Limb (tissue), 2 donors: Measurements from ENCODE around the gene CD48.
A peak's percentile ranks its signal among the peaks of the same experiment; 100 is the strongest.
"Not testable (repeated sequence)": the region's sequence is repeated elsewhere in the genome, so short reads cannot be mapped to it uniquely, and the experiment has no call there.

Experiments
- DNase-seq, 2 donors: peaks; one replicate each; pipeline ENCODE4 v3.0.0-alpha.2; 2016; ENCODE audit errors: extremely low spot score in 2 of 2

The CD48 gene

DNA sequence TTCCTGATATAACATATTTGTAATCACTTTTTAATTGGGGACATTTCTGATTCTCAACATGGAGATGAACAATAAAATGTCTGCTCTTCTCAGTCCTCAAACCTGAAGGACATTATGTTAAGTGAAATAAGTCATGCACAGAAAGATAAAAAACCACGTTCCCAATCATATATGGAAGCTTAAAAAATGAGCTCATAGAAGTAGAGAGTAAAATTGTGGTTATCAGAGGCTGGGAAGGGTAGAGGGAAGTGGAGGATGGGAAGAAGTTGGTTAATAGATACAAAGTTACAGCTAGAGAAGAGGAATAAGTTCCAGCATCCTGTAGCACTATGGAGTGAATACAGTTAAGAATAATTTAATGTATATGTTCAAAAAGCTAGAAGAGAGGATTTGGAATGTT lies 1.5 kb upstream of the CD48 start:
- no peak for DNase-seq

DNA sequence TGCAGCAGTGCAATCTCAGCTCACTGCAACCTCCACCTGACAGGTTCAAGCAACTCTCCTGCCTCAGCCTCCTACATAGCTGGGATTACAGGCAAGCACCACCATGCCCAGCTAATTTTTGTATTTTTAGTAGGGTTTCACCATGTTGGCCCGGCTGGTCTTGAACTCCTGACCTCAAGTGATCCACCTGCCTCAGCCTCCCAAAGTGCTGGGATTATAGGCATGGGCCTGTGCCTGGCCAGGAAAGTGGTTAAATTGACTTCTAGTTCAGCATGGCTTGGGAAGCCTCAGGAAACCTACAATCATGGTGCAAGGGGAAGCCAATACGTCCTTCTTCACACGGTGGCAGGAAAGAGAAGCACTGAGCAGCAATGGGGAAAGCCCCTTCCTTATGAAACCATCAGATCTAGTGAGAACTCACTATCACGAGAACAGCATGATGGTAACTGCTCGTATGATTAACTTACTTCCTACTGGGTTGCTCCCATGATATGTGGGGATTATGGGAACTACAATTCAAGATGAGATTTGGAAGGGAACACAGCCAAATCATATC lies 981 bp upstream of the CD48 start:
- not testable (repeated sequence) for DNase-seq

DNA sequence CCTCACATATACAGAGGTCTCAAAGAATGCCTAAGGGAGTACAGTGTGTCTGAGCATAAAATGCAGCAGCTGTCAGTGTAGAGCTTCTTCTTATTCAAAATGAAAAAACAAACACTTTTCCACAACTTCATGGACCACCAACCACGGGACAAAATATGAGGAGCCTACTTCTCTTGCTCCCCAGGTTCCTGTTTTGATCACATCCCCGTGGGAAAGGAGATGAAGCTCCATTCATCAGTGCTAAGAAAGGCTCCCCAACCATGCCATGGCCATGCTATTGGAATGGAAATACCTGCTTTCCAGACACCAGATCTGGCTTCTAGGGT lies 383 bp downstream of the CD48 start:
- DNase-seq: no peak

DNA sequence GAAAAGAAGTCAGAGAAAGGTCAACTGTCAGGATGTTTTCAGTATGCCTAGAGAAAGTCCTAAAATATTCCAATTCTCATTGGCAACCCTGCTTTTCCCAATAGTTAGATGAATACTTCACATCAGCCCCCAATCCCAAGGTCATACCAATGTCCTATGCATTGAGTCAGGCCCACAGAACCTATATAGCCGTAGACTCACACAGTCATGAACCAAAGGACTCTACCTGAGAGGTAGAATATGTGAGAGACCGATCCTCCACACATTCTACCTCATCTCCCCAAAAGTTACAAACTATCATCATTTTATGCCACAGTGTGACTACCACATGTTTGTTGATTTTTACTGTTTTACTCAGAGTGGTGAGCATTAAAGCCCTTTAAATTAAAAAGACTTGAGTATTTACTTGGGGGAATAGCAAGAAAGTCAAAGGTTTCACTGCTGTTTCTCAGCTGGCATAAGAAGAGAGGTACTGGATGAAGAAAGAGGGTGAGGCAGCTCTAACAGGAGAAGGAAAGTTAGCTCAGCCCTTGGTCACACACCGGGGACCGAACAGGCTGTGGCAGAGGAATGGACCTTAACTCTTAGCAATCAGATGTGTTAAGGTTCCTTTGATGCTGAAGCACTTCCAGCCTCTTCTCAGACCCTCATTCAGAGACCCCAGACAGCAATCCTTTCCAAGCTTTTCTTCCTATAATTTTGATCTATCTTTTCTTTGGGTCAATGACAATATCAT lies 937 bp downstream of the CD48 start:
- DNase-seq: no peak

DNA sequence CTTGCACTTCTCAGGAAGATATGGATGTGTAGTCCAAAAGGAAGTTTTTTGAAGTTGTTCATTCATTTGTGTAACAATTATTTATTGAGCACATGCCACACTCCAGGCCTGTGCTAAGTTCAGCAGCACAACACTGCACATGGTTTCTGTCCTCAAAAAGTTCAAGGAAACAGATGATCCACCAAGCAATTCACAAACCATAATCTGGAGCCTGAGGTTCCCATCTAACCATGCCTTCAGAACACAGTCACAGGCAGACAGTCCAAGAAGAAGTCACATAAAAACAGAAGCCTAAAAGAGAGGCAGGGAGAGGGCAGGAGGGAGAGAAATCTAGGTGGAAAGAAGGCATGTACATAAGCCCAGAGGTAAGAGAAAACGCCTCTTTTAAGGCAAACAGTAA lies 1.9 kb downstream of the CD48 start:
- no peak for DNase-seq

DNA sequence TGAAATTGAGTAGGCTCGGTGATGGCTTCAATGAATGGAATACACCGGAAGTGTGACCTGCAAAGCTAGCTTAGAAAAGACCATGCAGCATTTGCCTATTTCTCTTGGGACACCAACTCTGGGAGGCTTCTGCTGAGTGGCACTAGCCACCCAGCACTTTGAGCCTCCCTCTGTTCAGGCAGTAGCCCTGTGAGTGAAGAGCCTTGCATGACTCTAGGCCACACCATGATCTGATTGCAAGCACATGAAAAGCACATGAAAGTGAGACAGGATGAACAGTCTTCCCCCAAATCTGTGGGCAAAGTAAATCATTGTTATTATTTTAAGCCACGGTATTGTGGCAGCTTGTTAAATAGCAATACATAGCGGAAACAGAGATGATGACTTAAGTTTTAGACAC lies 2.8 kb downstream of the CD48 start:
- no peak for DNase-seq

DNA sequence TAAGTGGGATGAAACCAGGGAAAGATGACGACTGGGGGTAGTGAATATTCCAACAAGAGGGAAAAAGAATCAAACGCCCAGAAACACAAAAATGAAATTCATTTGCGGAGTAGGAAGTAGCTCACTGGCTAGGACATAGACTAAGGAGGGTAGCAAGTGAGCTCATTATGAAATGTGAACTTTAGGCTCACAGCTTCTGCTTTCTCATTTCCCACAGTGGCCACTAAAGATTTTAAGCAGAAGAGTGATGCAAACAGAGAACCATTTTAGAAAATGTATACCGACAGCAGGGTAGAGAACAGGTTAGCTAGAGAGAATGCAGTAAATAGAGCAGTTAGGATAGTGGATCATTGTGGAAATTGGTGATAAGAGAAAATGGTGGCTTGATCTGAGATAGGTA lies 3.5 kb downstream of the CD48 start:
- no peak for DNase-seq

DNA sequence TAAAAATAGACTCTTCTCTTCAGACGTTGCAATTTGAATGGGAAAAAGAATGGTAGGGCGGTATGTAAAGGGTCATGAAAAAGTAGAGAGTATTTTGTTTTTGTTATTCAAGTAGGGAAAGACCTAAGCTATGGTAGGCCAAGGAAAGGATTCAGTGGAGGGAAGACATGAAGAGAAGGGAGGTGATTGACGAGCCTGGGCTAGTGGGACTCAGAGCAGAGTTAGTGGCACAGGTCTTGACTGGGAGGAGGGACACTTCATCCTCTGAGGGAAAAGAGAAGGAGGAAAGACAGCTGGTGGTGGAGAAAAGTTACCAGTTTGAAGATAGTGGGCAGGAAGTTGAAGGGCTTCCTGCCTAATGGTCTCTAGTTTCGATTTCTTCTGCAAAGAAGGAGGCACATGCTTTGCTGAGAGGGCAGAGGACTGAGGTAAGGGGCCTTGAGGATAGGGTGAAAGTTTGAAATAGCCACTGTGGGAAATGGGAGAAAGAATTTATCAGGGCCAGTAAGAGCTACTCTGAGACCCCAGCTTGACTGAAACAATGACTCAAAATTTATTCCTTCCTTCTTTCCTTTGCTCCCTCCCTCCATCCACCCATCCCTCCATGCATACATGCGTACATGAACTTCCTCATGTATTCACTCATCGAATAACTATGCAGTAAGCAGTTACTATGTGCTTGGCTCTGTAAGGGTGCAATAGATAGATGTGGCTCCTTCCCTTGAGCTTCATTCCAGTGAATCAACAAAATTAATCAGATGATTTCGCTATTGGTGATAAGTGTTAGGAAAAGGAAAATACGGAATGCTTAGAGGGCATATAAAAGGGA lies 4.2 kb downstream of the CD48 start:
- no peak for DNase-seq

DNA sequence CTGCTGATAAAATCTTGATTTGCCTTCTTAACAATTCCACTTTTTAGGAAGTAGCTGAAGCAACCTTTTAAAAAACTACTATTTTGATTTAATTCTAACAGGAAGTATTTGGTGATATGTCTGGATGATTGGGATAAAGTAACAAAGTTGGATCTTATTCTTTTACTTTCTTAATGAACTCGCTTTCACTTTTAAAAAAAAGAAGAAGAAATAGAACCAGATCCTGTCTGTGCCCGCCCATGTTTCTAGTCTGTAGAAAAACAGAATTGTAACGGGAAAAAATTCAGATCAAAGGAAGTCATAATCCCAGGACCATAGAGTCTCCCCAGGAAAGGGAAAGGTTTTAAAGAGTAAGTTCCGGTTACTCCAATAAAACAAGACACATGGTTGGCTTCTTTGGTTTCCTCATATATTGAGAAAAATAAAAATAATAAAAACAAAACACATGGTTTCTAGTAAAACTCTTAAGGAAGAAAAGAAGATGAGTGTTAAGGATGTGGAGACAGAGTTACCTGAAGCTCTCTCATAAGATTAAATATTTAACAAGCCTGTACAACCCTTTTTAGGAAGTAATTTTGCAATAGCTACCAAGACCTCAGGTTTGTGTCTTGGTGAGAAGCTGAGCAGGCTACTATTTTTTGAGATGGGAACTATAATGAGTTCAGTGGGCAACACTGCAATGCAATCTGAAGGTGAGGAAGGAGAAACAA lies 4.9 kb downstream of the CD48 start:
- no peak for DNase-seq

DNA sequence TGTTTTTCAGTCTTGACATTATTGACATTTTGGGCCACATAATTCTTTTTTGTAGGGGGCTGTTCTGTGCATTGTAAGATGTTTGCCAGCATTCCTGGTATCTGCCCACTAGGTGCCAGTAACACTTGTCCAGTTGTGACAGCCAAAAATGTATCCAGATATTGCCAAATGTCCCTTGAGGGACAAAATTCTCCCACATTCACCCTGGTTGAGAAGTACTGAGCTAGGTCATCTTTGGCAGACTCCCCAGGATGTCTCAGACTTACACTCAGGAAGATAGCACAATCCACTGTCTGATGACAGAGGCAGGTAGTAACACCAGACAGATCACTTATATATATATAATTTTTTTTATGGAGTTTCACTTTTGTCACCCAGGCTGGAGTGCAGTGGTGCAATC lies 5.9 kb downstream of the CD48 start:
- no peak for DNase-seq

DNA sequence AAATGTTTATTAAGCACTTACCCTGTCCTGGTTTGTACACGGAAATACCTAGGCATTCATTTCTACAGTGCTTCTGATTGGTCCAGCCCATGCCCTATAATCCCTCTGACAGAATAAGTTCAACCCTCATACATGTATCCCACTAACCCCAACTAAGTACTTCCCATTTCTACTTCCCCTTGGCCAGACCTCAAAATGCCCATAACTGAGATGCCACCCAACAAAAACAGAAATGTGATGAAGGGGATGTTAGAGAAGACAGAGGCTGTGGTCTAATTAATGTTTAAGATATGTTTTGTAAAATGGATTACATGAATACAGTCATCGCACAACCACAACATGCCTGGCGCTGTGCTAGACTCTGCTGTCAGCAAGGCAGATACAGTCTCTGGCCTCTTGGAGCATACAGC lies 6.4 kb downstream of the CD48 start:
- DNase-seq: not testable (repeated sequence)

DNA sequence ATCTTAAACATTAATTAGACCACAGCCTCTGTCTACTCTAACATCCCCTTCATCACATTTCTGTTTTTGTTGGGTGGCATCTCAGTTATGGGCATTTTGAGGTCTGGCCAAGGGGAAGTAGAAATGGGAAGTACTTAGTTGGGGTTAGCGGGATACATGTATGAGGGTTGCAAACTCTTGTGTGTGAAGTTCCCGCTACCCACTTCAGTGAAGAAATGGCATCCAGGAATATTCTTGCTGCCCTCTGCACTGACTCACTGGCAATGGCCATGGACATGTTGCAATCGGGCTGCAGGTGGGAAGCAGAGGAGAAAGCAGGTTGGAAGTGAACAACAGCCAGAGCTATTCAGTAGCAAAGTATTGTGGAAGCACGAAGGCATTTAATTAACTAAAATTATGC lies 7.4 kb downstream of the CD48 start:
- no peak for DNase-seq

DNA sequence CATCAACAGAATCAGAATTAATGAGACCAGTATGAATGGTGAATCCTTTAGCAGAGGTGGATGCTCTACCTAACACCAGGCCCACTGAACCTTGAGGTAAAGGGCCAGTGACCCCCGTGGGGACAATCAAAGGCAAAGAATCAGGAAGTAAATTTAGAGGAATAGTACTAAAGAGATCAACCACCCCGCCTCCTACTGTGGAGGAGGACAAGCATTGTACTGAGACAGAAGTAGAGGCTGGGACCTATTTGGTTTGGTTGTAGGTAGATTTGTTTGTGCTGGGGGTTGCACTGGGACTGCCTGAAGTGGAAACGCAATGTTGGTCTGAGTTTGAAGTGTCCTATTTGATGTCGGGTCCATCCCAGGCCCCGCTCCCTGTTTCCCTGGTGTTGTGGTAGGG lies 9.5 kb downstream of the CD48 start:
- DNase-seq: no peak

DNA sequence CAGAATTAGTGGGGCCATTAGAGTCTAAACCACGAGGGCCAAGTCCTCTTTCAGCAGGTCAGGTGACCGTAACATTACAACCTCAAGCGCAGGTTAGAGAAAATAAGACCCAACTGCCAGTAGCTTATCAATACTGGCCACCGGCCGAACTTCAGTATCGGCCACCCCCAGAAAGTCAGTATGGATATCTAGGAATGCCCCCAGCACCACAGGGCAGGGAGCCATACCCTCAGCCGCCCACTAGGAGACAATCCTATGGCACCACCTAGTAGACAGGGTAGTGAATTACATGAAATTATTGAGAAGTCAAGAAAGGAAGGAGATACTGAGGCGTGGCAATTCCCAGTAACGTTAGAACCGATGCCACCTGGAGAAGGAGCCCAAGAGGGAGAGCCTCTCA lies 19.2 kb downstream of the CD48 start:
- DNase-seq: not testable (repeated sequence)

DNA sequence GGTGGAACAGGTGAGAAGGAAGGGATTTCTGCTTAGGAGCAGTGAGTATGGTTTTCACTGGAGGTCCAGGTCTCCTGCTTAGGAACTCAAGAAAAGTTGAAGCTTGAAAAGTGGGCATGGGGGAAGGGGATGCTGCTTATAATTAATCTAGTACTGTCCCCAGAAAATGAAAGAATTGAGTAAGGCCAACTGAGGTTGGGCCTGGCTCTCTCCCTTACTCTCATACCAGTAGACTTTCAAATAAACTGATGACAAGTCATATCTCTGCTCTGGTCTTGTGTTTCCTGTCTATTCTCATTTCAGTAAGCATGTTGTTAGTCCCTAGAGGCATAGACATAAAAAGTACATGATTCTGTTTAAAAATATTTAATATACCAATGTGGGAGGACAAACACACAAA lies 26.4 kb downstream of the CD48 start:
- no peak for DNase-seq

DNA sequence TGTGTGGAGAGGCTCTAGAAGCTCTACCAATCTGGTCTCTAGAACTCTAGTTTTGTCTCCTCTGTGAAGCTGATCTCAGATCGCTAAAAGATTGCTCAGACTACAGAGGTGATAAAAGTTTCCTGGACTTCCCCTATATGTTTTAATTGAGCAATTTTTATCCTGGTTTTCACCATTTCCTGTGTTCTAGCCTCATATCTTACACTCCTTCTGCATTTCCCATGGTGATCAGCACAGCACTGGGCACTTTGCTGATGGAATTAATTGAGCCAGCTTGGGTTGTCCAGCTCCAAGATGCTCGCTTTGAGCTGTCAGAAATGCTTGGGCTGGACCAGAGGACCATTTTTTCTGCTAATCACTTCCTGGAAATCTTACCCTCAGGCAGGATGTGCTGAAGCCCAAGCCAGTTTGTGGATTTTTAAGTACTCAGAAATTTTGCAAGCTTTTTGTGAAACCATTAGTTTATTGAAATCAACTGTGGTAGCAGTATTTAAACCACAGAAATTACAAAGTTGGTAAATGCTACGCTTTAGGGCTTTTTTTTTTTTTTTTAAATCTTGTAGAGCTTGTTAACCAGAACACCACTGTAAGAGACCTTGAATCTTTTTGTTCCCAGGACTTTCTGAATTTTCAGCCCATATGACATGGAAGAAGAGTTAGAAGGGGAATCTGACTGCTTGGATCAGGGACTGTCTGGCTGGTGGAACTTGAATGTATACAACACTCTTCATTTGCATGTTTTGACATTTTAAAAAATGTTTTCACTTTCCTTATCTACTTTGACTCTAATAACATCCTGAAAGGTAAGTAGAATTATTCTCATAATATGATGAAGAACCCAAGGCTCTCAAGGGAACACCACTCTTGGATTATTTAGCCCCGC lies 28.4 kb downstream of the CD48 start:
- DNase-seq: no peak

DNA sequence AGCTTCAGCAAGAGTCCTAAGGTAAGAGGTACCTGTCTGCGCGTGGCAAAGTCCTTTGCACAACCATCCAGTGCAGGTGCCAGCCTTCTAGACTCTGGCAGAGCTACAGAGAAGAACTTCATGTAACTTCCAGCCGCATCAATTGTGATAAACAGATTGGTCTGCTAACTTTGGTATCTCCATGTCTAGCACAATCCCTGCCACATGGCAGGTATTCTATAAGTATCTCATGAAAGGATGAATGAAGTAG lies 29.8 kb downstream of the CD48 start:
- DNase-seq: no peak

DNA sequence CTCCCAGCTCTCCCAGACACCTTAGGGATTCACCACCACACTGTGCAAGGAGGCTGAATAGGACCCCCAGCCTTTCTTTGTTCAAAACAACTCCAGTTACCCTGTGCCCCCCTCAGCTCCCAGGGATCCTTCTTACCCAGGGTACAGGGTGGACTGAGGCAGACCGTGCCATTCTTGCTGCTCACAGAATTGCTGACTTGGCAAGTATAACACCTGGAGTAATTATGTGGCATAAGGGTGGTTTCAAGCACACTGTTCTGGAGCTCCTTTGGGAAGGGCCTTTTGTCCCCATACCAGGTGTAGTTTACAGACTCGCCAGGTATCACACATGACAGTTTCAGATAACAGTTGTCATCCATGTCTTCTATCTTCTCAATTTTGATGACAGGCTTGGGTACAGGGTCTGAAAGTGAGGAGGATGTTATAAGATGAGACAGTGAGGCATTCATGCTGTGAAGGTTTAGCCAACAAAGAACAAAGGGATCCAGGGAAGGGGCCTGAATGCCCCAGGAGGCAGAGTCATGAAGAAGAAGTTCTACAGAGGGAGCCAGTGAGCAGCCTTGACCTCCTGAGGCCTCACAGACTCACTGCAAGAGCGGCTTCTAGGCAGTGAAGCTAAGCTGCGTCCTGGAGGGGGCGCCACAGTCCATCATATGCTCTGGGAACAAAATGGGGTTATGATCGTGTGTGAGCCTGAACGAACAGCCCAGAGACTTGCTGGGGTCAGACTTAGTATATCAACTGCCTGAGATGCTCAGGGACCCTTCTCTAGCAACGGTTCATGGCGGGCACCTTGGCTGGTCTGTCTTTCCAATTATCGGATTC lies 30.3 kb downstream of the CD48 start:
- peak; percentile 10 to 63 for DNase-seq

DNA sequence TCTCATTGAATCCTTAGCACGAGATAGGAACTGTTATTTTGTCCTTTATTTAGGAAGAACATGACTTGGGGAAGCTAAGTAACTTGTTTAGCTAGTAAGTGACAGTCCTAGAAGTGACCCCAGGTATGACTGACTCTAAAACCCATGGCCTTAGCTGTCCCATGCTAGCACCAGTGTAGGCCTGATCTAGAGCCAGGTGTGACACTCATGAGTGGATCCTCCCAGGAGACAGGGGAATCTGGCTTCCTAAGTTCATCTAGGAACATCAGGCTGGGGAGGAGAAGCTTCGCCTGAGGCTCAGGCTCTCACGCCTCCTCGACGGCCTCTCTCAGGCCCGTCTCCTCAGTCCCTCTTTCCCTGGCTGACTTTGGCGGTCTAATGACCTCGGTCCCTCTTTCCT lies 31.2 kb downstream of the CD48 start:
- no peak for DNase-seq

DNA sequence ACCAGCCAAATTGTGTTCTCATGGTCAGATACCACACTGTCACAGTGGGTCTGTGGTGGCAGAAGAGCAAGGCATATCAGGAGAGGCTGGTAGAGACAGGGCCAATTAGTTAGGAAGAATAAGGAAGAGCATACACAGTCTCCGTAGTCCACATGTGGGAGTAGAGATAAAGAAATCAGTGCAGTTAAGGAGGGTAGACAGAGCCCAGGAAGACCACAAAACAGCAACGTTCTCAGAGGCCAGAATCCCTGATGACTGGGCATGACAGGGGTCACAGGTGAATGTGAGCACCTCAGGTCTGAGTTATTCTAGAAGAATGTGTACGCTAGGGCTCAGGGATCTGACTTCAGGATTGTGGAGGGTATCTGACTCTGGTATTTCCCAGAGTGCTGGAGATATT lies 31.7 kb downstream of the CD48 start:
- no peak for DNase-seq
